Osteoblast (primary cell): ENCODE measurements around the gene HADHA. TPM values are rescaled to one million over a fixed set of nuclear protein-coding genes. Genes with fewer than 3 reads are reported as not detected.

Source experiments
- DNase-seq: peaks from one replicate; pipeline ENCODE4 v3.0.0; 2011; ENCODE audit warnings: low spot score, mixed read lengths; ENCODE audit not compliant: insufficient read length; ENCODE audit errors: missing footprints
- H2AFZ ChIP-seq: 2 replicates; pipeline ENCODE4 v1.6.0; 2011; ENCODE audit warnings: mild to moderate bottlenecking, low read length
- H3K27ac ChIP-seq: 2 replicates; pipeline ENCODE4 v1.5.1; 2011; ENCODE audit warnings: mild to moderate bottlenecking, low read depth, low read length, moderate library complexity
- H3K27me3 ChIP-seq: 2 replicates; pipeline ENCODE4 v1.6.0; 2012; ENCODE audit warnings: mild to moderate bottlenecking, control low read depth, inconsistent platforms, low read length, moderate library complexity; ENCODE audit not compliant: insufficient read depth
- H3K36me3 ChIP-seq: 2 replicates; pipeline ENCODE4 v1.5.1; 2011; ENCODE audit warnings: mild to moderate bottlenecking, low read length, control low read depth, moderate library complexity; ENCODE audit not compliant: insufficient read depth
- H3K4me1 ChIP-seq: 2 replicates; pipeline ENCODE4 v1.5.1; 2011; ENCODE audit warnings: mild to moderate bottlenecking, low read length, control low read depth, moderate library complexity; ENCODE audit not compliant: insufficient read depth
- H3K4me2 ChIP-seq: 2 replicates; pipeline ENCODE4 v1.6.0; 2011; ENCODE audit warnings: mild to moderate bottlenecking, low read length; ENCODE audit not compliant: insufficient read depth
- H3K4me3 ChIP-seq: fragments of 200-600 bp; sonication (generic); 3 replicates; pipeline ENCODE4 v1.5.1; 2012; ENCODE audit warnings: mild to moderate bottlenecking, low read length, inconsistent platforms; ENCODE audit not compliant: insufficient read depth
- H3K79me2 ChIP-seq: 2 replicates; pipeline ENCODE4 v1.6.0; 2012; ENCODE audit warnings: mild to moderate bottlenecking, low read length, control low read depth, inconsistent platforms; ENCODE audit not compliant: insufficient read depth
- H3K9me3 ChIP-seq: 2 replicates; pipeline ENCODE4 v1.5.1; 2011; ENCODE audit warnings: low read depth, low read length, control low read depth
- H4K20me1 ChIP-seq: 2 replicates; pipeline ENCODE4 v1.6.0; 2012; ENCODE audit warnings: mild to moderate bottlenecking, low read length, control low read depth; ENCODE audit not compliant: insufficient read depth
- CTCF ChIP-seq: IDR thresholded peaks from 2 replicates; pipeline ENCODE4 v1.5.1; 2011; ENCODE audit warnings: mild to moderate bottlenecking, low read depth, low read length, moderate library complexity; ENCODE audit errors: extremely low read depth
- total RNA-seq: library from RNA; depleted of rRNA; stranded (reverse); fragments of >200 nt; gene quantifications from 2 replicates; pipeline ENCODE4 v1.2.3, GENCODE V29; 2012

HADHA gene
- total RNA-seq, 1 donor = 113 TPM

- H3K4me3 ChIP-seq = no peak overlapping the region
- no peak for TF ChIP-seq CTCF
- no peak overlapping the region for H2AFZ ChIP-seq
- no peak for DNase-seq
- H3K27me3 ChIP-seq = no peaks in the 10 kb centered on the region
- peaks cover 79% of the 10 kb centered on the region for H3K36me3 ChIP-seq
- H3K9me3 ChIP-seq = no peaks in the 10 kb centered on the region
- no peaks in the 10 kb centered on the region for H3K4me1 ChIP-seq
- H3K4me2 ChIP-seq = no peak overlapping the region
- H4K20me1 ChIP-seq = no peaks in the 10 kb centered on the region
- peaks cover 2% of the 10 kb centered on the region for H3K79me2 ChIP-seq
- H3K27ac ChIP-seq = no peak overlapping the region
These were observed 14.8 kb downstream of the HADHA start for GRCh38 chr2:26229595-26229994.

GRCh38 chr2:26224095-26224494, 20.3 kb downstream of the HADHA start:
- Histone ChIP-seq H3K79me2 (peaks cover 2% of the 10 kb centered on the region), H3K9me3 (no peaks in the 10 kb centered on the region), H4K20me1 (no peaks in the 10 kb centered on the region), H3K27me3 (no peaks in the 10 kb centered on the region), H2AFZ (no peak overlapping the region), H3K4me2 (no peak overlapping the region), H3K4me1 (no peaks in the 10 kb centered on the region), H3K36me3 (peaks cover 56% of the 10 kb centered on the region), H3K4me3 (no peak overlapping the region), H3K27ac (no peak overlapping the region)
- no peak for TF ChIP-seq CTCF
- DNase-seq = no peak

GRCh38 chr2:26223018-26223417, 21.4 kb downstream of the HADHA start:
- no peaks in the 10 kb centered on the region for H3K4me1 ChIP-seq
- H2AFZ ChIP-seq = no peak overlapping the region
- no peaks in the 10 kb centered on the region for H3K27me3 ChIP-seq
- H3K4me3 ChIP-seq = no peak overlapping the region
- H4K20me1 ChIP-seq = no peaks in the 10 kb centered on the region
- no peaks in the 10 kb centered on the region for H3K9me3 ChIP-seq
- H3K27ac ChIP-seq = no peak overlapping the region
- H3K4me2 ChIP-seq = no peak overlapping the region
- H3K36me3 ChIP-seq = peaks cover 48% of the 10 kb centered on the region
- peaks cover 2% of the 10 kb centered on the region for H3K79me2 ChIP-seq
- no peak for DNase-seq
- TF ChIP-seq CTCF = no peak

- H3K36me3 ChIP-seq = peaks cover 54% of the 10 kb centered on the region
- no peak for DNase-seq
These were observed 26.7 kb downstream of the HADHA start for GRCh38 chr2:26217720-26218119.

More at GRCh38 chr2:26217720-26218119, 26.7 kb downstream of the HADHA start:
- no peaks in the 10 kb centered on the region for H4K20me1 ChIP-seq
- H3K4me3 ChIP-seq = no peak overlapping the region
- no peak for TF ChIP-seq CTCF
- H3K4me1 ChIP-seq = no peaks in the 10 kb centered on the region
- H3K27ac ChIP-seq = no peak overlapping the region
- no peak overlapping the region for H3K4me2 ChIP-seq
- no peaks in the 10 kb centered on the region for H3K27me3 ChIP-seq
- H3K79me2 ChIP-seq = no peaks in the 10 kb centered on the region
- no peak overlapping the region for H2AFZ ChIP-seq
- H3K9me3 ChIP-seq = no peaks in the 10 kb centered on the region
